VCaP (cell line): Measurements from ENCODE around the gene MAP3K14.
A peak's percentile ranks its signal among the peaks of the same experiment; 100 is the strongest.

ENCODE experiments used
- H3K27ac ChIP-seq: fragments of 450-650 bp; 2 replicates; pipeline ENCODE4 v1.5.1; 2017
- TF ChIP-seq, protein P1 (sequence below): fragments of 450-650 bp; conservative IDR thresholded peaks from 2 replicates; pipeline ENCODE4 v1.5.1; 2017; ENCODE audit warnings: mild to moderate bottlenecking, moderate library complexity

The MAP3K14 gene

GRCh38 chr17:45262516-45263476 is 54.0 kb downstream of the MAP3K14 start:
- TF ChIP-seq, protein P1, sequence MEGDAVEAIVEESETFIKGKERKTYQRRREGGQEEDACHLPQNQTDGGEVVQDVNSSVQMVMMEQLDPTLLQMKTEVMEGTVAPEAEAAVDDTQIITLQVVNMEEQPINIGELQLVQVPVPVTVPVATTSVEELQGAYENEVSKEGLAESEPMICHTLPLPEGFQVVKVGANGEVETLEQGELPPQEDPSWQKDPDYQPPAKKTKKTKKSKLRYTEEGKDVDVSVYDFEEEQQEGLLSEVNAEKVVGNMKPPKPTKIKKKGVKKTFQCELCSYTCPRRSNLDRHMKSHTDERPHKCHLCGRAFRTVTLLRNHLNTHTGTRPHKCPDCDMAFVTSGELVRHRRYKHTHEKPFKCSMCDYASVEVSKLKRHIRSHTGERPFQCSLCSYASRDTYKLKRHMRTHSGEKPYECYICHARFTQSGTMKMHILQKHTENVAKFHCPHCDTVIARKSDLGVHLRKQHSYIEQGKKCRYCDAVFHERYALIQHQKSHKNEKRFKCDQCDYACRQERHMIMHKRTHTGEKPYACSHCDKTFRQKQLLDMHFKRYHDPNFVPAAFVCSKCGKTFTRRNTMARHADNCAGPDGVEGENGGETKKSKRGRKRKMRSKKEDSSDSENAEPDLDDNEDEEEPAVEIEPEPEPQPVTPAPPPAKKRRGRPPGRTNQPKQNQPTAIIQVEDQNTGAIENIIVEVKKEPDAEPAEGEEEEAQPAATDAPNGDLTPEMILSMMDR, result peak; percentile 51
- peak overlapping the region; percentile 96 for H3K27ac ChIP-seq

DNA sequence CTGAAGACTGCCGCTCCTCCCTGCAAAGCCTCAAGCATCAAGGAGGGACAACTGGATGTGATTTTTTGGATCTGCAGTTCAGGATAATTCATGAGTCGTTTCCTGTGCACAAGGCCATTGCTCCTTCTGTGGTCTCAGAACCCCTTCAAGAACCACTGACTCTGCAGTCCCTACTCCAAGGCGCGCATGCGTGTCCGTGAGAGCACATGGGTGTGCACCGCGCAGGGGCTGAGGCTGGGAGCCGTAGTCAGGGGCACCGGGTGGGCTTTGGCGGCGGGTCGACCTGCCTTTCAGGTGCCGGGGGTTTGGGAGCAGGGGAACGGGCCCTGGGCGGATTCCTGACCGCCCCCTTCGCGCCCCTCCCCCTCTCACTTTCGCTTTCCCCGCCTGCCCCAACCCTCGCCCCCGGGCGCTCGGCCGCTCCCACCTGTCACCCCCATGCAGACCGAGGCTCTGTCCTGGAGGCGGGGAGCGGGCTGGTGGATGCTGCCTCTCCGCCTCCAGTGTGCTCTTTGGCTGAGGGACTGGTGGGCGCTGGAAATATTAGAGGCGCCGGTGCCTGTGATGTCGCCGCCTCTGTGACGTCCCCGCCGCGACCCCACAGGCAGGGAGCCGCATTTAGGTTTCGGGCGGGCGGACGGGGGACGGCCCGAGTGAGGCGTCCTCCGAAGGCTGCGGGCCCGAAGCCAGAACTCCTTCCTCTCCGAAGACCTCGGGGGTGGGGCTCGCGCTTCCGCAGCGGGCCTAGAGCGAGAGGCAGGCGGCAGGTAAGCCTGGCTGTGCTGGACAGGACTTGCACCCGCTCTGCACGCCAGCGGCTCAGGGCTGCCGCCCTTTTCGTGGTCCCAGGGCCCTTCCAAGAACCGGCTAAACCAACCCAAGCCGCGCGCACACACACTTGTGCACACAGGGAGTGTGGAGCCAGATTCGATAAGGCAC is 55.0 kb downstream of the MAP3K14 start, which contains the start of gene SPATA32:
Gene SPATA32 (minus strand): TSS at position 518 of the 939 bp plus-strand sequence. CDS start 78 bp downstream, at position 440.
- H3K27ac ChIP-seq, result peak within 1 kb of the TSS; percentile 96
- TF ChIP-seq, protein P1, result no peak

DNA sequence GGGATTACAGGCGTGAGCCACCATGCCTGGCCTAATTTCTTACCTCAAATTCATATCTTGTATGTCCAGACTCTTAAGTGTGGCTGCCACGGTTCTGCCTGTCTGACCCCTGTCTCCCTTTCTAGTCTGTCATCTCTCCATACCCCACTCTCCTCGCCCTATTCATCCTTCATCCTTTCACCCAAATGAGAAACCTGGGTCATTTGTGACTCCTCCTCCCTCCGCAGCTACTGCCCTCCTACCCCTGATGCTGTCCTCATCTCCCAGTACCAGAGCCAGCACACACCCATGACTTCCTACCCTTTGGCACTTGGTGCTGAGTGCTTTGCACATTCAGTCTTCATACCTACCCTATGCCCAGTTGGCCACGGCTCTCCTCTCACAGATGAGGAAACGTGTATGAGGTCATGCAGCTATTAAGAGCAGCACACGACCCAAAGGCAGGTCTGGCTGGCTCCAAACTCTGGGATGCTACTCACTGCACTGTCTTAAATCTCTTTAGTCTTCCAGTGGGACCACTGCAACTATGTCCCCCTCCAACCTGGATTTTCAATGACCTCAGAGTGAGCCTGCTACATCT is 56.5 kb downstream of the MAP3K14 start:
- no peak overlapping the region for H3K27ac ChIP-seq
- TF ChIP-seq, protein P1, result no peak

GRCh38 chr17:45258981-45259380 is 57.8 kb downstream of the MAP3K14 start:
- TF ChIP-seq, protein P1, result no peak
- H3K27ac ChIP-seq, result no peak overlapping the region

- TF ChIP-seq, protein P1, result no peak
These were observed 59.7 kb downstream of the MAP3K14 start for GRCh38 chr17:45257115-45257514.

DNA sequence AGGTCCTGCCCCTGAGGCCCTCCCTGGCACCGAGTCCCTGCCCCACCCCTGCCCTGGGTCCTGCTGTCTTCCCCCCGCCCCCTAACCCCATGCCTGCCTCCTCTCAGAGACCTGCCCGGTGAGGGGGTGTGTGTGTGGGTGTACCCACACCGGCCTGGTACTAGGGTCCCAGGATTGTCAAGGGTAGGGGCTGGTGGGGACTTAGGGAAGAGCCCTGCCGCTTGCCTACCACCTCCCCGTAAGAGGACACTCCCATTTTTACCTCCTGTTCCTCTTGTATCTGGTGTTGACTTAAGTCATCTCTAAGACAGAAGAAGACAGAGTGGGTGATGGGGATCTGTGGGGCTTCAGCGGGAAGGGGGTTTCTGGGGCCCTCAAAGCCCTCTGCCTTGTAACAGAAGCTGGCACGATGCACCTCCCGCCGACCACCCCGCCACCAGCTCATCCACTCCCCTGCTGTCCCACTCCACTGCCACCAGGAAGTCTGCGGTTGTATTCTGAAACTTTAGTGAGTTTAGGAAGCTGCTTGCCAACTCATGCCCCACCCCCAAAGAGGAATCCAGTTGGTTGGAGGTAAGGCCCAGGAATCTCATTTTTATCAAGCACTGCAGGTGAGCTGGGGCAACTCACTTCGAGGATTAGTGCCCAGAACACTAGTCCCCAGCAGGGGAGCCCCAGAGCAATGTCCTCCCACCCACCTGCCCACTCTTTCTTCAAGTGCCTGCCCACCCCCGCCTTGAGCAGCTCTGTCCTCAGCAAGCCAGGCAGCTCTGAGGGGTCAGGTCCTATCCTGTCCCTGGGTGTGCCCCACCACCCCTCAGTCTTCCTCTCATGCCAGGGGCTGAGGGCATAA is 60.5 kb downstream of the MAP3K14 start:
- TF ChIP-seq, protein P1, result no peak
- no peak overlapping the region for H3K27ac ChIP-seq

More at GRCh38 chr17:45257115-45257514, 59.7 kb downstream of the MAP3K14 start:
- H3K27ac ChIP-seq, result no peak overlapping the region
